Measurements from ENCODE around the gene AGAP1. TPM values are rescaled to one million over a fixed set of nuclear protein-coding genes. Genes with fewer than 3 reads are reported as not detected.

AGAP1 gene
- polyA plus RNA-seq, 3 donors from 2014 or later = 0.18 to 2.3 (median 0.21) TPM

- no peak for DNase-seq
- Mint-ChIP-seq H3K9me3 (no peaks in the 10 kb centered on the region), H3K36me3 (no peaks in the 10 kb centered on the region), H3K4me1 (no peaks in the 10 kb centered on the region), H3K4me3 (no peak overlapping the region), H3K27ac (no peak overlapping the region), H3K27me3 (ENCODE audit: low read depth in 3 of 3) (peaks cover 0 to 1% (median 0%) of the 10 kb centered on the region in 3 donors)
These were observed 598.9 kb downstream of the AGAP1 start for GRCh38 chr2:236092714-236093113.

GRCh38 chr2:236093134-236093533 lies 599.3 kb downstream of the AGAP1 start:
- H3K27ac Mint-ChIP-seq = no peak overlapping the region

GRCh38 chr2:236095504-236095903 lies 601.7 kb downstream of the AGAP1 start:
- Mint-ChIP-seq H3K27me3 (ENCODE audit: low read depth in 3 of 3) (peaks cover 0 to 3% (median 0%) of the 10 kb centered on the region in 3 donors), H3K4me3 (no peak overlapping the region), H3K9me3 (no peaks in the 10 kb centered on the region), H3K27ac (no peak overlapping the region), H3K36me3 (no peaks in the 10 kb centered on the region), H3K4me1 (no peaks in the 10 kb centered on the region)
- no peak for DNase-seq

More at GRCh38 chr2:236093134-236093533, 599.3 kb downstream of the AGAP1 start:
- Mint-ChIP-seq H3K4me3 (no peak overlapping the region), H3K9me3 (no peaks in the 10 kb centered on the region), H3K27me3 (ENCODE audit: low read depth in 3 of 3) (peaks cover 0 to 2% (median 0%) of the 10 kb centered on the region in 3 donors), H3K4me1 (no peaks in the 10 kb centered on the region), H3K36me3 (no peaks in the 10 kb centered on the region)
- DNase-seq = no peak

- H3K4me3 Mint-ChIP-seq = no peak overlapping the region
- no peak overlapping the region for H3K27ac Mint-ChIP-seq
- peaks cover 0 to 9% (median 2%) of the 10 kb centered on the region in 3 donors for H3K27me3 Mint-ChIP-seq (ENCODE audit: low read depth in 3 of 3)
- no peaks in the 10 kb centered on the region for H3K9me3 Mint-ChIP-seq
- no peak for DNase-seq
- H3K4me1 Mint-ChIP-seq = peaks cover 0 to 1% of the 10 kb centered on the region in 2 donors
- no peaks in the 10 kb centered on the region for H3K36me3 Mint-ChIP-seq
These were observed 607.6 kb downstream of the AGAP1 start for GRCh38 chr2:236101311-236101950.

GRCh38 chr2:236102971-236103370 lies 609.1 kb downstream of the AGAP1 start:
- Mint-ChIP-seq H3K9me3 (no peaks in the 10 kb centered on the region), H3K4me3 (no peak overlapping the region), H3K36me3 (no peaks in the 10 kb centered on the region), H3K27me3 (ENCODE audit: low read depth in 3 of 3) (peaks cover 0 to 7% (median 2%) of the 10 kb centered on the region in 3 donors), H3K4me1 (peaks cover 3 to 4% of the 10 kb centered on the region in 2 donors), H3K27ac (no peak overlapping the region)
- DNase-seq = no peak

- Mint-ChIP-seq H3K4me1 (peaks cover 5 to 7% of the 10 kb centered on the region in 2 donors), H3K27ac (no peak overlapping the region), H3K4me3 (no peak overlapping the region), H3K36me3 (no peaks in the 10 kb centered on the region), H3K27me3 (ENCODE audit: low read depth in 3 of 3) (peaks cover 0 to 6% (median 5%) of the 10 kb centered on the region in 3 donors), H3K9me3 (no peaks in the 10 kb centered on the region)
- DNase-seq = no peak
These were observed 610.1 kb downstream of the AGAP1 start for GRCh38 chr2:236103981-236104380.

GRCh38 chr2:236105955-236106607 lies 612.2 kb downstream of the AGAP1 start:
- Mint-ChIP-seq H3K4me3 (no peak overlapping the region), H3K9me3 (no peaks in the 10 kb centered on the region), H3K27me3 (ENCODE audit: low read depth in 3 of 3) (peaks cover 0 to 8% (median 7%) of the 10 kb centered on the region in 3 donors), H3K27ac (no peak overlapping the region), H3K4me1 (peaks cover 5 to 7% of the 10 kb centered on the region in 2 donors), H3K36me3 (no peaks in the 10 kb centered on the region)
- no peak for DNase-seq

- Mint-ChIP-seq H3K36me3 (no peaks in the 10 kb centered on the region), H3K4me1 (peaks cover 5 to 7% of the 10 kb centered on the region in 2 donors), H3K9me3 (no peaks in the 10 kb centered on the region), H3K27me3 (ENCODE audit: low read depth in 3 of 3) (peaks cover 0 to 10% (median 7%) of the 10 kb centered on the region in 3 donors), H3K4me3 (no peak overlapping the region), H3K27ac (no peak overlapping the region)
- DNase-seq = no peak
These were observed 612.9 kb downstream of the AGAP1 start for GRCh38 chr2:236106761-236107160.

- Mint-ChIP-seq H3K27ac (no peak overlapping the region), H3K36me3 (no peaks in the 10 kb centered on the region), H3K4me3 (no peak overlapping the region), H3K4me1 (peaks cover 5 to 7% of the 10 kb centered on the region in 2 donors), H3K9me3 (no peaks in the 10 kb centered on the region), H3K27me3 (ENCODE audit: low read depth in 3 of 3) (peaks cover 0 to 10% (median 7%) of the 10 kb centered on the region in 3 donors)
- no peak for DNase-seq
These were observed 613.7 kb downstream of the AGAP1 start for GRCh38 chr2:236107536-236107935.

GRCh38 chr2:236107942-236108625 lies 614.2 kb downstream of the AGAP1 start:
- no peaks in the 10 kb centered on the region for H3K36me3 Mint-ChIP-seq
- H3K4me1 Mint-ChIP-seq = peaks cover 3 to 7% of the 10 kb centered on the region in 2 donors
- H3K27me3 Mint-ChIP-seq (ENCODE audit: low read depth in 3 of 3) = peaks cover 0 to 8% (median 8%) of the 10 kb centered on the region in 3 donors
- DNase-seq = no peak
- H3K27ac Mint-ChIP-seq = peak overlapping the region in 1 of 6 donors; percentile 23
- no peak overlapping the region for H3K4me3 Mint-ChIP-seq
- no peaks in the 10 kb centered on the region for H3K9me3 Mint-ChIP-seq

- H3K36me3 Mint-ChIP-seq = no peaks in the 10 kb centered on the region
- no peak overlapping the region for H3K27ac Mint-ChIP-seq
- H3K27me3 Mint-ChIP-seq (ENCODE audit: low read depth in 3 of 3) = peaks cover 0 to 8% (median 8%) of the 10 kb centered on the region in 3 donors
- no peak for DNase-seq
- no peaks in the 10 kb centered on the region for H3K9me3 Mint-ChIP-seq
- H3K4me1 Mint-ChIP-seq = peaks cover 3 to 7% of the 10 kb centered on the region in 2 donors
- H3K4me3 Mint-ChIP-seq = no peak overlapping the region
These were observed 615.2 kb downstream of the AGAP1 start for GRCh38 chr2:236109061-236109460.

- Mint-ChIP-seq H3K36me3 (no peaks in the 10 kb centered on the region), H3K27me3 (ENCODE audit: low read depth in 3 of 3) (peaks cover 1 to 8% (median 8%) of the 10 kb centered on the region in 3 donors), H3K4me1 (peaks cover 3 to 7% of the 10 kb centered on the region in 2 donors), H3K27ac (no peak overlapping the region), H3K4me3 (no peak overlapping the region), H3K9me3 (no peaks in the 10 kb centered on the region)
- DNase-seq = no peak
These were observed 615.6 kb downstream of the AGAP1 start for GRCh38 chr2:236109473-236109872.

GRCh38 chr2:236112466-236112865 lies 618.6 kb downstream of the AGAP1 start:
- Mint-ChIP-seq H3K4me1 (peaks cover 3 to 7% of the 10 kb centered on the region in 2 donors), H3K36me3 (no peaks in the 10 kb centered on the region), H3K27ac (no peak overlapping the region), H3K27me3 (ENCODE audit: low read depth in 3 of 3) (peaks cover 3 to 6% (median 4%) of the 10 kb centered on the region in 3 donors), H3K9me3 (no peaks in the 10 kb centered on the region), H3K4me3 (no peak overlapping the region)
- DNase-seq = no peak

- H3K36me3 Mint-ChIP-seq = no peaks in the 10 kb centered on the region
- H3K4me3 Mint-ChIP-seq = no peak overlapping the region
- H3K4me1 Mint-ChIP-seq = no peaks in the 10 kb centered on the region
- no peaks in the 10 kb centered on the region for H3K9me3 Mint-ChIP-seq
- no peak for DNase-seq
- no peak overlapping the region for H3K27ac Mint-ChIP-seq
- H3K27me3 Mint-ChIP-seq (ENCODE audit: low read depth in 3 of 3) = peaks cover 3 to 6% (median 4%) of the 10 kb centered on the region in 3 donors
These were observed 619.6 kb downstream of the AGAP1 start for GRCh38 chr2:236113425-236113824.

Data from immature natural killer cell (primary cell).